HEK293 (cell line): Measurements from ENCODE around the gene MON2.

ENCODE experiments used
- KLF16 ChIP-seq: fragments of 450-650 bp; formaldehyde crosslinking; IDR thresholded peaks from 2 replicates; pipeline ENCODE4 v1.5.1; 2017; ENCODE audit warnings: missing biosample characterization, missing genetic modification characterization
- OSR2 ChIP-seq: fragments of 450-650 bp; formaldehyde crosslinking; IDR thresholded peaks from 2 replicates; pipeline ENCODE4 v1.5.1; 2016; ENCODE audit warnings: missing biosample characterization, missing genetic modification characterization
- YY2 ChIP-seq: fragments of 450-650 bp; formaldehyde crosslinking; IDR thresholded peaks from 2 replicates; pipeline ENCODE4 v1.5.1; 2016; ENCODE audit warnings: missing biosample characterization, missing genetic modification characterization
- ZBTB17 ChIP-seq: fragments of 450-650 bp; formaldehyde crosslinking; IDR thresholded peaks from 2 replicates; pipeline ENCODE4 v1.5.1; 2016; ENCODE audit warnings: missing biosample characterization, missing genetic modification characterization
- ZBTB20 ChIP-seq: fragments of 450-650 bp; formaldehyde crosslinking; IDR thresholded peaks from 2 replicates; pipeline ENCODE4 v1.5.1; 2016; ENCODE audit warnings: missing biosample characterization, missing genetic modification characterization
- ZNF155 ChIP-seq: fragments of 450-650 bp; formaldehyde crosslinking; IDR thresholded peaks from 2 replicates; pipeline ENCODE4 v1.5.1; 2016; ENCODE audit warnings: missing biosample characterization, missing genetic modification characterization
- ZNF169 ChIP-seq: fragments of 450-650 bp; formaldehyde crosslinking; IDR thresholded peaks from 2 replicates; pipeline ENCODE4 v1.5.1; 2016; ENCODE audit warnings: missing biosample characterization, missing genetic modification characterization
- ZNF175 ChIP-seq: fragments of 450-650 bp; formaldehyde crosslinking; IDR thresholded peaks from 2 replicates; pipeline ENCODE4 v1.5.1; 2016; ENCODE audit warnings: missing biosample characterization, missing genetic modification characterization
- ZNF184 ChIP-seq: fragments of 450-650 bp; IDR thresholded peaks from 2 replicates; pipeline ENCODE4 v1.5.1; 2018; ENCODE audit warnings: missing biosample characterization, mild to moderate bottlenecking, missing genetic modification characterization
- ZNF221 ChIP-seq: fragments of 450-650 bp; formaldehyde crosslinking; IDR thresholded peaks from 2 replicates; pipeline ENCODE4 v1.5.1; 2017; ENCODE audit warnings: missing biosample characterization, missing genetic modification characterization, borderline replicate concordance
- ZNF324 ChIP-seq: fragments of 450-650 bp; formaldehyde crosslinking; IDR thresholded peaks from 2 replicates; pipeline ENCODE4 v1.5.1; 2016; ENCODE audit warnings: missing biosample characterization, missing genetic modification characterization
- ZNF366 ChIP-seq: fragments of 450-650 bp; formaldehyde crosslinking; conservative IDR thresholded peaks from 2 replicates; pipeline ENCODE4 v1.5.1; 2016; ENCODE audit warnings: missing biosample characterization, missing genetic modification characterization
- ZNF404 ChIP-seq: fragments of 450-650 bp; formaldehyde crosslinking; IDR thresholded peaks from 2 replicates; pipeline ENCODE4 v1.5.1; 2017; ENCODE audit warnings: missing biosample characterization, missing genetic modification characterization
- ZNF48 ChIP-seq: fragments of 450-650 bp; formaldehyde crosslinking; IDR thresholded peaks from 2 replicates; pipeline ENCODE4 v1.5.1; 2016; ENCODE audit warnings: missing biosample characterization, missing genetic modification characterization
- ZNF529 ChIP-seq: fragments of 450-650 bp; formaldehyde crosslinking; IDR thresholded peaks from 2 replicates; pipeline ENCODE4 v1.5.1; 2017; ENCODE audit warnings: missing genetic modification characterization, missing biosample characterization; ENCODE audit not compliant: insufficient replicate concordance
- ZNF544 ChIP-seq: fragments of 450-650 bp; formaldehyde crosslinking; IDR thresholded peaks from 2 replicates; pipeline ENCODE4 v1.5.0; 2017; ENCODE audit warnings: missing biosample characterization, missing genetic modification characterization
- ZNF677 ChIP-seq: fragments of 450-650 bp; IDR thresholded peaks from 2 replicates; pipeline ENCODE4 v1.5.0; 2018; ENCODE audit warnings: missing biosample characterization, mild to moderate bottlenecking, missing genetic modification characterization, moderate library complexity
- ZNF707 ChIP-seq: fragments of 450-650 bp; formaldehyde crosslinking; IDR thresholded peaks from 2 replicates; pipeline ENCODE4 v1.5.1; 2016; ENCODE audit warnings: missing biosample characterization, missing genetic modification characterization
- ZNF768 ChIP-seq: fragments of 450-650 bp; formaldehyde crosslinking; IDR thresholded peaks from 2 replicates; pipeline ENCODE4 v1.5.1; 2018; ENCODE audit warnings: missing biosample characterization, mild to moderate bottlenecking, missing genetic modification characterization
- ZNF791 ChIP-seq: fragments of 450-650 bp; formaldehyde crosslinking; IDR thresholded peaks from 2 replicates; pipeline ENCODE4 v1.5.1; 2016; ENCODE audit warnings: missing biosample characterization, missing genetic modification characterization
- TF ChIP-seq, protein P1 (sequence below): fragments of 450-650 bp; formaldehyde crosslinking; IDR thresholded peaks from 2 replicates; pipeline ENCODE4 v1.5.1; 2017; ENCODE audit warnings: missing biosample characterization, missing genetic modification characterization
- TF ChIP-seq, protein P2 (sequence below): fragments of 450-650 bp; formaldehyde crosslinking; IDR thresholded peaks from 2 replicates; pipeline ENCODE4 v1.5.1; 2017; ENCODE audit warnings: missing biosample characterization, missing genetic modification characterization
- TF ChIP-seq, protein P3 (sequence below): fragments of 450-650 bp; formaldehyde crosslinking; IDR thresholded peaks from 2 replicates; pipeline ENCODE4 v1.5.1; 2016; ENCODE audit warnings: missing biosample characterization, missing genetic modification characterization
- TF ChIP-seq, protein P4 (sequence below): fragments of 450-650 bp; formaldehyde crosslinking; IDR thresholded peaks from 2 replicates; pipeline ENCODE4 v1.5.1; 2016; ENCODE audit warnings: missing biosample characterization, missing genetic modification characterization
- TF ChIP-seq, protein P5 (sequence below): fragments of 450-650 bp; formaldehyde crosslinking; optimal IDR thresholded peaks from 2 replicates; pipeline ENCODE3; 2016; ENCODE audit warnings: missing biosample characterization, mild to moderate bottlenecking, missing genetic modification characterization
- TF ChIP-seq, protein P6 (sequence below): fragments of 450-650 bp; formaldehyde crosslinking; IDR thresholded peaks from 2 replicates; pipeline ENCODE4 v1.5.1; 2016; ENCODE audit warnings: missing biosample characterization, missing genetic modification characterization
- TF ChIP-seq, protein P7 (sequence below): fragments of 450-650 bp; formaldehyde crosslinking; IDR thresholded peaks from 2 replicates; pipeline ENCODE4 v1.5.1; 2016; ENCODE audit warnings: missing biosample characterization, missing genetic modification characterization
- TF ChIP-seq, protein P8 (sequence below): sonication (generic); formaldehyde crosslinking; IDR thresholded peaks from 2 replicates; pipeline ENCODE4 v1.8.1; 2022; ENCODE audit warnings: mild to moderate bottlenecking, moderate library complexity, missing genetic modification reagents

Gene MON2

DNA sequence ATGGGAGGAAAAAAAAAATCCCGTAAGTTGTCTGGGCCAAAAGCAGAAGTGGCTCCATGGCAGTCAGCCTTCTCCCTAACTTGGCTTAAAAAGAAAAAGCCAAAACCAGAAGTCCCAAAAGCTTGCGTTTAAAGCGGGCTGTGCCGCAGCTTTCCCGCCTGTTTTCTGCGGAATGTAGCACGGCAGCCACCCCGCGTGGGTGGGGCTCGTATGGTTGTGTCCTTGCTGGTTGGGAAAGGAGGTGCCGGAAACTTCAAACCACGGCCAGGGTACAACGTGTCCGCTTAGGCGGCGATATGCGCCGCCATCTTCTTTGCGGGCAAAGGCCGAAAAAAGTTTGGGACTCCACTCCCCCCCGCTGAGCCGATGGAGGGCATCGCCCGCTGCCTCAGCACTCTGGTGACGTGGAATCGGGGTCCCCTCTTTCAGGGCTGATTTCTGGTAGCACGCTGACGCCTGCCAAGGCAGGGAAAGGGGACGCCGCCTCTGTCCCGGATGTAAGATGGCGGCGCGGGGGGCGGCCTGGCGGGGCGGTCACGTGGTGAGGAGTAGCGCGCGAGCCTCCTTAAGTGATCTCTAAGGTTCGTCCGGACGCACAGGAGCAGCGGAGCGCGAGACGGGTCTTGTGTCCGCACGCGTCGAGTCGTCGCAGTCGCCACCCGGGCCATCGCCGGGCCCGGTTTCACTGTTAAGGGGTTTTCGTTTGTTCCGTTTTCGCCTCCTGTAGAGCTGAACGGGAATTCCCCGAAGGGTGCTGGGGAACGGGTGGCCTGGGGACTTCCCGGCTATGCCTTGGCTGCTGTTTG lies 135.8 kb downstream of the MON2 start (continued):
- TF ChIP-seq ZNF529 (tag by site-specific recombination) = no peak
- TF ChIP-seq, protein P1, sequence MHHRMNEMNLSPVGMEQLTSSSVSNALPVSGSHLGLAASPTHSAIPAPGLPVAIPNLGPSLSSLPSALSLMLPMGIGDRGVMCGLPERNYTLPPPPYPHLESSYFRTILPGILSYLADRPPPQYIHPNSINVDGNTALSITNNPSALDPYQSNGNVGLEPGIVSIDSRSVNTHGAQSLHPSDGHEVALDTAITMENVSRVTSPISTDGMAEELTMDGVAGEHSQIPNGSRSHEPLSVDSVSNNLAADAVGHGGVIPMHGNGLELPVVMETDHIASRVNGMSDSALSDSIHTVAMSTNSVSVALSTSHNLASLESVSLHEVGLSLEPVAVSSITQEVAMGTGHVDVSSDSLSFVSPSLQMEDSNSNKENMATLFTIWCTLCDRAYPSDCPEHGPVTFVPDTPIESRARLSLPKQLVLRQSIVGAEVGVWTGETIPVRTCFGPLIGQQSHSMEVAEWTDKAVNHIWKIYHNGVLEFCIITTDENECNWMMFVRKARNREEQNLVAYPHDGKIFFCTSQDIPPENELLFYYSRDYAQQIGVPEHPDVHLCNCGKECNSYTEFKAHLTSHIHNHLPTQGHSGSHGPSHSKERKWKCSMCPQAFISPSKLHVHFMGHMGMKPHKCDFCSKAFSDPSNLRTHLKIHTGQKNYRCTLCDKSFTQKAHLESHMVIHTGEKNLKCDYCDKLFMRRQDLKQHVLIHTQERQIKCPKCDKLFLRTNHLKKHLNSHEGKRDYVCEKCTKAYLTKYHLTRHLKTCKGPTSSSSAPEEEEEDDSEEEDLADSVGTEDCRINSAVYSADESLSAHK (tag by site-specific recombination) = no peak
- TF ChIP-seq, protein P2, sequence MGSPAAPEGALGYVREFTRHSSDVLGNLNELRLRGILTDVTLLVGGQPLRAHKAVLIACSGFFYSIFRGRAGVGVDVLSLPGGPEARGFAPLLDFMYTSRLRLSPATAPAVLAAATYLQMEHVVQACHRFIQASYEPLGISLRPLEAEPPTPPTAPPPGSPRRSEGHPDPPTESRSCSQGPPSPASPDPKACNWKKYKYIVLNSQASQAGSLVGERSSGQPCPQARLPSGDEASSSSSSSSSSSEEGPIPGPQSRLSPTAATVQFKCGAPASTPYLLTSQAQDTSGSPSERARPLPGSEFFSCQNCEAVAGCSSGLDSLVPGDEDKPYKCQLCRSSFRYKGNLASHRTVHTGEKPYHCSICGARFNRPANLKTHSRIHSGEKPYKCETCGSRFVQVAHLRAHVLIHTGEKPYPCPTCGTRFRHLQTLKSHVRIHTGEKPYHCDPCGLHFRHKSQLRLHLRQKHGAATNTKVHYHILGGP (tag by site-specific recombination) = no peak
- no peak for TF ChIP-seq ZNF48 (tag by site-specific recombination)
- peak; percentile 96 for TF ChIP-seq ZBTB20 (tag by site-specific recombination)
- no peak for TF ChIP-seq ZNF169 (tag by site-specific recombination)
- TF ChIP-seq, protein P3, sequence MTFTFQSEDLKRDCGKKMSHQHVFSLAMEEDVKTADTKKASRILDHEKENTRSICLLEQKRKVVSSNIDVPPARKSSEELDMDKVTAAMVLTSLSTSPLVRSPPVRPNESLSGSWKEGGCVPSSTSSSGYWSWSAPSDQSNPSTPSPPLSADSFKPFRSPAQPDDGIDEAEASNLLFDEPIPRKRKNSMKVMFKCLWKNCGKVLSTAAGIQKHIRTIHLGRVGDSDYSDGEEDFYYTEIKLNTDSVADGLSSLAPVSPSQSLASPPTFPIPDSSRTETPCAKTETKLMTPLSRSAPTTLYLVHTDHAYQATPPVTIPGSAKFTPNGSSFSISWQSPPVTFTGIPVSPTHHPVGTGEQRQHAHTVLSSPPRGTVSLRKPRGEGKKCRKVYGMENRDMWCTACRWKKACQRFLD (tag by site-specific recombination) = no peak
- TF ChIP-seq ZNF175 (tag by site-specific recombination) = no peak
- peak; percentile 87 for TF ChIP-seq KLF16 (tag by site-specific recombination)
- TF ChIP-seq ZNF404 (tag by site-specific recombination) = no peak
- no peak for TF ChIP-seq ZNF544 (tag by site-specific recombination)
- TF ChIP-seq, protein P4, sequence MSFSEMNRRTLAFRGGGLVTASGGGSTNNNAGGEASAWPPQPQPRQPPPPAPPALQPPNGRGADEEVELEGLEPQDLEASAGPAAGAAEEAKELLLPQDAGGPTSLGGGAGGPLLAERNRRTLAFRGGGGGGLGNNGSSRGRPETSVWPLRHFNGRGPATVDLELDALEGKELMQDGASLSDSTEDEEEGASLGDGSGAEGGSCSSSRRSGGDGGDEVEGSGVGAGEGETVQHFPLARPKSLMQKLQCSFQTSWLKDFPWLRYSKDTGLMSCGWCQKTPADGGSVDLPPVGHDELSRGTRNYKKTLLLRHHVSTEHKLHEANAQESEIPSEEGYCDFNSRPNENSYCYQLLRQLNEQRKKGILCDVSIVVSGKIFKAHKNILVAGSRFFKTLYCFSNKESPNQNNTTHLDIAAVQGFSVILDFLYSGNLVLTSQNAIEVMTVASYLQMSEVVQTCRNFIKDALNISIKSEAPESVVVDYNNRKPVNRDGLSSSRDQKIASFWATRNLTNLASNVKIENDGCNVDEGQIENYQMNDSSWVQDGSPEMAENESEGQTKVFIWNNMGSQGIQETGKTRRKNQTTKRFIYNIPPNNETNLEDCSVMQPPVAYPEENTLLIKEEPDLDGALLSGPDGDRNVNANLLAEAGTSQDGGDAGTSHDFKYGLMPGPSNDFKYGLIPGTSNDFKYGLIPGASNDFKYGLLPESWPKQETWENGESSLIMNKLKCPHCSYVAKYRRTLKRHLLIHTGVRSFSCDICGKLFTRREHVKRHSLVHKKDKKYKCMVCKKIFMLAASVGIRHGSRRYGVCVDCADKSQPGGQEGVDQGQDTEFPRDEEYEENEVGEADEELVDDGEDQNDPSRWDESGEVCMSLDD (tag by site-specific recombination) = peak; percentile 98
- no peak for TF ChIP-seq ZNF155 (tag by site-specific recombination)
- TF ChIP-seq ZNF221 (tag by site-specific recombination) = no peak
- no peak for TF ChIP-seq ZNF677 (tag by site-specific recombination)
- TF ChIP-seq ZNF768 (tag by site-specific recombination) = no peak; the same call in 1 of the 2 replicates
- peak; percentile 58 for TF ChIP-seq OSR2 (tag by site-specific recombination)
- TF ChIP-seq ZNF184 = 0 out of 2 replicates have a peak, but pooled peaks have one; percentile 18
- peak; percentile 90 for TF ChIP-seq YY2 (tag by site-specific recombination)
- TF ChIP-seq ZNF366 (tag by site-specific recombination) = peak; percentile 43; the same call in 1 of the 2 replicates
- TF ChIP-seq, protein P5, sequence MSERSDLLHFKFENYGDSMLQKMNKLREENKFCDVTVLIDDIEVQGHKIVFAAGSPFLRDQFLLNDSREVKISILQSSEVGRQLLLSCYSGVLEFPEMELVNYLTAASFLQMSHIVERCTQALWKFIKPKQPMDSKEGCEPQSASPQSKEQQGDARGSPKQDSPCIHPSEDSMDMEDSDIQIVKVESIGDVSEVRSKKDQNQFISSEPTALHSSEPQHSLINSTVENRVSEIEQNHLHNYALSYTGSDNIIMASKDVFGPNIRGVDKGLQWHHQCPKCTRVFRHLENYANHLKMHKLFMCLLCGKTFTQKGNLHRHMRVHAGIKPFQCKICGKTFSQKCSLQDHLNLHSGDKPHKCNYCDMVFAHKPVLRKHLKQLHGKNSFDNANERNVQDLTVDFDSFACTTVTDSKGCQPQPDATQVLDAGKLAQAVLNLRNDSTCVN (tag by site-specific recombination) = peak; percentile 53
- TF ChIP-seq, protein P6, sequence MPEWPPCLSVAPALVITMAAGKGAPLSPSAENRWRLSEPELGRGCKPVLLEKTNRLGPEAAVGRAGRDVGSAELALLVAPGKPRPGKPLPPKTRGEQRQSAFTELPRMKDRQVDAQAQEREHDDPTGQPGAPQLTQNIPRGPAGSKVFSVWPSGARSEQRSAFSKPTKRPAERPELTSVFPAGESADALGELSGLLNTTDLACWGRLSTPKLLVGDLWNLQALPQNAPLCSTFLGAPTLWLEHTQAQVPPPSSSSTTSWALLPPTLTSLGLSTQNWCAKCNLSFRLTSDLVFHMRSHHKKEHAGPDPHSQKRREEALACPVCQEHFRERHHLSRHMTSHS = no peak
- no peak for TF ChIP-seq ZNF707 (tag by site-specific recombination)
- TF ChIP-seq, protein P7, sequence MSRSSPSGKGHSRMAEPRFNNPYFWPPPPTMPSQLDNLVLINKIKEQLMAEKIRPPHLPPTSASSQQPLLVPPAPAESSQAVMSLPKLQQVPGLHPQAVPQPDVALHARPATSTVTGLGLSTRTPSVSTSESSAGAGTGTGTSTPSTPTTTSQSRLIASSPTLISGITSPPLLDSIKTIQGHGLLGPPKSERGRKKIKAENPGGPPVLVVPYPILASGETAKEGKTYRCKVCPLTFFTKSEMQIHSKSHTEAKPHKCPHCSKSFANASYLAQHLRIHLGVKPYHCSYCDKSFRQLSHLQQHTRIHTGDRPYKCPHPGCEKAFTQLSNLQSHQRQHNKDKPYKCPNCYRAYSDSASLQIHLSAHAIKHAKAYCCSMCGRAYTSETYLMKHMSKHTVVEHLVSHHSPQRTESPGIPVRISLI (tag by site-specific recombination) = peak; percentile 85
- TF ChIP-seq, protein P8, sequence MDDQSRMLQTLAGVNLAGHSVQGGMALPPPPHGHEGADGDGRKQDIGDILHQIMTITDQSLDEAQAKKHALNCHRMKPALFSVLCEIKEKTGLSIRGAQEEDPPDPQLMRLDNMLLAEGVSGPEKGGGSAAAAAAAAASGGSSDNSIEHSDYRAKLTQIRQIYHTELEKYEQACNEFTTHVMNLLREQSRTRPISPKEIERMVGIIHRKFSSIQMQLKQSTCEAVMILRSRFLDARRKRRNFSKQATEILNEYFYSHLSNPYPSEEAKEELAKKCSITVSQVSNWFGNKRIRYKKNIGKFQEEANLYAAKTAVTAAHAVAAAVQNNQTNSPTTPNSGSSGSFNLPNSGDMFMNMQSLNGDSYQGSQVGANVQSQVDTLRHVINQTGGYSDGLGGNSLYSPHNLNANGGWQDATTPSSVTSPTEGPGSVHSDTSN = no peak
- peak; percentile 92 for TF ChIP-seq ZNF324
- TF ChIP-seq ZBTB17 (tag by site-specific recombination) = peak; percentile 94
- no peak for TF ChIP-seq ZNF791
